Measurements from ENCODE around the gene BUB1. TPM values are rescaled to one million over a fixed set of nuclear protein-coding genes. Genes with fewer than 3 reads are reported as not detected.

BUB1 gene
- total and polyA plus RNA-seq, 9 of the 15 experiments (the other 6 are each of a cell fraction or from before 2014, with no cell fraction given): 73.4 to 247 (median 118) TPM

DNA sequence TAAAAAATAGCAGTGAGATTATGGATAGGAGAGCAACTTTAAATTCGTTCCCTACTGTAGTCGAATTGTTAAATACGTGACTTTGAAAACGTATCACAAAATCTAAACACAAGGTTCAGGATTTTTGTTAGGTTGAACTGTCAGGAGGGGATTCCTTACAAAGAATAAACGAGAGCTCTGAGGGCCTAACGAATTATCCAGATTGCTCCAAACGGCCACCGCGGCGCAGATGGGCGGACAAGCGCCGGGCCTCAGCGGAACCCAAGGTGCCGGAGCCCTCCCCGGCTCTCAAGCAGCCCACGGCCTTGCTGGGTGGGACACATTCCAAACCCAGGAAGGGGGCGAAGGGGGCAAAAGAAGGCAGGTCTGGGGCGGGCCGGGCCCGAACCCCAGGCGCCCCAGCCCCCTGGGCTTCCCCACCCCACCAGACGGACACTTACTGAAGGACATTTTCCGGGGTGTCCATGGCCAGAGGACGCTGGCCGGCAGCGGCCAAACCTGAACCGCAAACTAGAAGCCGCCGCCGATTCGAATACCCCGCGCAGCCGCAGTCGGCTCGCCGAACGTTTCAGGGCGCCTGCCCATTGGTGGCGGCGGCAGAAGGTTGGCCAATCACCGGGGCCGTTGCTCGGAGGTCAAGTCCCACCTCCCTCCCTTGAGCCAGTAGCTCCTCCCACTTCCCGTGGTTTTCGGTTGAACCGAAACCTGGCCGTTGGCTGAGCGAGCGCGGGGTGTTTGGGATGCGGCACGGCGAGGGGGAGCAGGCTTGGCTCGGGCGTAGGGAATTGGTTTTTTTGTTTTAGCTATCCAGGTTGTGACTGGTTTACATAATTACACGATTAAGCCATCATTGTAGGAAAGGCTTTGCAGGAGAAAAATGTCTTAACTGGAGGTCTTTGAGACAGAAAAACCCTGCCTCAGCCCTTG, at the start of gene BUB1 (continued):
- TF ChIP-seq, protein P1, sequence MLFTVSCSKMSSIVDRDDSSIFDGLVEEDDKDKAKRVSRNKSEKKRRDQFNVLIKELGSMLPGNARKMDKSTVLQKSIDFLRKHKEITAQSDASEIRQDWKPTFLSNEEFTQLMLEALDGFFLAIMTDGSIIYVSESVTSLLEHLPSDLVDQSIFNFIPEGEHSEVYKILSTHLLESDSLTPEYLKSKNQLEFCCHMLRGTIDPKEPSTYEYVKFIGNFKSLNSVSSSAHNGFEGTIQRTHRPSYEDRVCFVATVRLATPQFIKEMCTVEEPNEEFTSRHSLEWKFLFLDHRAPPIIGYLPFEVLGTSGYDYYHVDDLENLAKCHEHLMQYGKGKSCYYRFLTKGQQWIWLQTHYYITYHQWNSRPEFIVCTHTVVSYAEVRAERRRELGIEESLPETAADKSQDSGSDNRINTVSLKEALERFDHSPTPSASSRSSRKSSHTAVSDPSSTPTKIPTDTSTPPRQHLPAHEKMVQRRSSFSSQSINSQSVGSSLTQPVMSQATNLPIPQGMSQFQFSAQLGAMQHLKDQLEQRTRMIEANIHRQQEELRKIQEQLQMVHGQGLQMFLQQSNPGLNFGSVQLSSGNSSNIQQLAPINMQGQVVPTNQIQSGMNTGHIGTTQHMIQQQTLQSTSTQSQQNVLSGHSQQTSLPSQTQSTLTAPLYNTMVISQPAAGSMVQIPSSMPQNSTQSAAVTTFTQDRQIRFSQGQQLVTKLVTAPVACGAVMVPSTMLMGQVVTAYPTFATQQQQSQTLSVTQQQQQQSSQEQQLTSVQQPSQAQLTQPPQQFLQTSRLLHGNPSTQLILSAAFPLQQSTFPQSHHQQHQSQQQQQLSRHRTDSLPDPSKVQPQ (CRISPR knock-in tag; IDR thresholded peaks at IDR 0.05; ENCODE audit: borderline replicate concordance): no peak
- TF ChIP-seq, protein P2, sequence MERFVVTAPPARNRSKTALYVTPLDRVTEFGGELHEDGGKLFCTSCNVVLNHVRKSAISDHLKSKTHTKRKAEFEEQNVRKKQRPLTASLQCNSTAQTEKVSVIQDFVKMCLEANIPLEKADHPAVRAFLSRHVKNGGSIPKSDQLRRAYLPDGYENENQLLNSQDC (CRISPR knock-in tag; IDR thresholded peaks at IDR 0.05): peak; percentile 71; the same call in 1 of the 2 replicates
- TF ChIP-seq ZFP30 (CRISPR knock-in tag; IDR thresholded peaks at IDR 0.05; ENCODE audit: borderline replicate concordance) (no peak), ZNF644 (tag; IDR thresholded peaks at IDR 0.05; ENCODE audit: low read depth) (no peak), ZFP36 (IDR thresholded peaks at IDR 0.05; ENCODE audit: low read depth, low read length, partially characterized antibody) (no peak), LEF1 (IDR thresholded peaks at IDR 0.05) (no peak), NCOA6 (IDR thresholded peaks at IDR 0.05) (no peak), ZBTB9 (CRISPR knock-in tag; IDR thresholded peaks at IDR 0.05) (no peak), RBM15 (IDR thresholded peaks at IDR 0.05; ENCODE audit: insufficient read depth, low read length) (no peak), HNRNPH1 (optimal IDR thresholded peaks at IDR 0.05; ENCODE audit: low read depth, low read length) (no peak), ZNF12 (CRISPR knock-in tag; IDR thresholded peaks at IDR 0.05) (no peak), POLR3A (IDR thresholded peaks at IDR 0.05; ENCODE audit: borderline replicate concordance, extremely low read depth, insufficient read depth, insufficient read length) (no peak), TEAD1 (CRISPR knock-in tag; IDR thresholded peaks at IDR 0.05) (no peak), ELK1 (CRISPR knock-in tag; IDR thresholded peaks at IDR 0.05) (no peak), MTA3 (IDR thresholded peaks at IDR 0.05; ENCODE audit: borderline replicate concordance) (peak; percentile 71), CAMTA2 (CRISPR knock-in tag; conservative IDR thresholded peaks at IDR 0.05) (no peak), ZNF184 (CRISPR knock-in tag; IDR thresholded peaks at IDR 0.05) (no peak), STAT5B (CRISPR knock-in tag; IDR thresholded peaks at IDR 0.05) (no peak), ZNF444 (CRISPR knock-in tag; IDR thresholded peaks at IDR 0.05) (no peak), ZKSCAN3 (CRISPR knock-in tag; IDR thresholded peaks at IDR 0.05) (no peak), NFRKB (IDR thresholded peaks at IDR 0.05; ENCODE audit: low read depth) (peak; percentile 88)
- TF ChIP-seq, protein P3, sequence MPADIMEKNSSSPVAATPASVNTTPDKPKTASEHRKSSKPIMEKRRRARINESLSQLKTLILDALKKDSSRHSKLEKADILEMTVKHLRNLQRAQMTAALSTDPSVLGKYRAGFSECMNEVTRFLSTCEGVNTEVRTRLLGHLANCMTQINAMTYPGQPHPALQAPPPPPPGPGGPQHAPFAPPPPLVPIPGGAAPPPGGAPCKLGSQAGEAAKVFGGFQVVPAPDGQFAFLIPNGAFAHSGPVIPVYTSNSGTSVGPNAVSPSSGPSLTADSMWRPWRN (IDR thresholded peaks at IDR 0.05; ENCODE audit: low read depth): no peak

Measured in K562 (cell line).